ENCODE results near the gene SPDYC. TPM values are rescaled to one million over a fixed set of nuclear protein-coding genes. Genes with fewer than 3 reads are reported as not detected.

Gene SPDYC
- total RNA-seq, 1 experiment from 2014 or later, result not detected

DNA sequence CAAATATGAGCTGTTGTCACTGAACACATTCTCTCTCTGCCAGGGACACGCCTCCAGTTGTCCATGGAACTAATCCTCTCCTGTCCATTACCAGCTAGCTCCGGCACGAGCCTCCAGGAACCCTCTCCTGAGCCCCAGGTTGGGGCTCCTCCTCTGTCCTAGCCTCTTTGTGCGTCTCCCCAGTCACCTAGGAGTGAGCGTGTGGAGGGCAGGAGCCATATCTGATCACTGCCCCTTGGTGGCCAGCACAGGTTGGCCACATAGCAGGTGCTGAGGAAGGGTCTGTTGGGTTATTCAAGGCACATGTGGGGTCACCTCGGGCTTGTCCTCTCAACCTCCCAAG lies 38.2 kb upstream of the SPDYC start:
- H3K36me3 Mint-ChIP-seq (ENCODE audit: insufficient read depth, unreplicated experiment), result peaks cover 67% of the 10 kb centered on the region
- peaks cover 8% of the 10 kb centered on the region for H3K4me1 Mint-ChIP-seq (ENCODE audit: low read depth, unreplicated experiment)
- no peak overlapping the region for H3K4me3 ChIP-seq (ENCODE audit: low read depth, low read length)
- 0 out of 2 replicates have a peak, but pooled peaks cover 5% of the 10 kb centered on the region for H3K4me1 ChIP-seq
- no peak overlapping the region for H3K4me3 Mint-ChIP-seq (ENCODE audit: unreplicated experiment)
- no peaks in the 10 kb centered on the region for H3K27me3 ChIP-seq (replicated peaks; ENCODE audit: control insufficient read depth, insufficient read depth, low read length)
- no peak overlapping the region for H3K27ac Mint-ChIP-seq (ENCODE audit: unreplicated experiment)
- POLR2A ChIA-PET, result interaction anchor here (0.5 to 2.1 kb wide), 2 partner anchors 10 to 826 kb away, joined by 4 to 10 read pairs; partner anchors contain the start of genes ESRRA, FAU and MRPL49
- no peaks in the 10 kb centered on the region for H3K9me3 ChIP-seq
- CTCF ChIA-PET, result no interaction called here
- TF ChIP-seq, protein P1, sequence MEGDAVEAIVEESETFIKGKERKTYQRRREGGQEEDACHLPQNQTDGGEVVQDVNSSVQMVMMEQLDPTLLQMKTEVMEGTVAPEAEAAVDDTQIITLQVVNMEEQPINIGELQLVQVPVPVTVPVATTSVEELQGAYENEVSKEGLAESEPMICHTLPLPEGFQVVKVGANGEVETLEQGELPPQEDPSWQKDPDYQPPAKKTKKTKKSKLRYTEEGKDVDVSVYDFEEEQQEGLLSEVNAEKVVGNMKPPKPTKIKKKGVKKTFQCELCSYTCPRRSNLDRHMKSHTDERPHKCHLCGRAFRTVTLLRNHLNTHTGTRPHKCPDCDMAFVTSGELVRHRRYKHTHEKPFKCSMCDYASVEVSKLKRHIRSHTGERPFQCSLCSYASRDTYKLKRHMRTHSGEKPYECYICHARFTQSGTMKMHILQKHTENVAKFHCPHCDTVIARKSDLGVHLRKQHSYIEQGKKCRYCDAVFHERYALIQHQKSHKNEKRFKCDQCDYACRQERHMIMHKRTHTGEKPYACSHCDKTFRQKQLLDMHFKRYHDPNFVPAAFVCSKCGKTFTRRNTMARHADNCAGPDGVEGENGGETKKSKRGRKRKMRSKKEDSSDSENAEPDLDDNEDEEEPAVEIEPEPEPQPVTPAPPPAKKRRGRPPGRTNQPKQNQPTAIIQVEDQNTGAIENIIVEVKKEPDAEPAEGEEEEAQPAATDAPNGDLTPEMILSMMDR (IDR thresholded peaks at IDR 0.05; ENCODE audit: insufficient read depth in 1 of 2, low read depth in 1 of 2, low read length in 1 of 2, severe bottlenecking in 1 of 2, unreplicated experiment in 1 of 2), result no peak
- peaks cover 7% of the 10 kb centered on the region for H3K36me3 ChIP-seq (ENCODE audit: control insufficient read depth, insufficient read depth, low read length)
- no TSS peak for BruUV-seq (replicated peaks)
- intact Hi-C loops (cut with micrococcal nuclease; ENCODE audit: unreplicated experiment), result no loop called here
- no peaks in the 10 kb centered on the region for H3K27me3 Mint-ChIP-seq (ENCODE audit: insufficient read depth, unreplicated experiment)
- DNase-seq, result peak in 1 of 2 experiments; percentile 25
- H3K9me3 Mint-ChIP-seq (ENCODE audit: unreplicated experiment), result no peaks in the 10 kb centered on the region

DNA sequence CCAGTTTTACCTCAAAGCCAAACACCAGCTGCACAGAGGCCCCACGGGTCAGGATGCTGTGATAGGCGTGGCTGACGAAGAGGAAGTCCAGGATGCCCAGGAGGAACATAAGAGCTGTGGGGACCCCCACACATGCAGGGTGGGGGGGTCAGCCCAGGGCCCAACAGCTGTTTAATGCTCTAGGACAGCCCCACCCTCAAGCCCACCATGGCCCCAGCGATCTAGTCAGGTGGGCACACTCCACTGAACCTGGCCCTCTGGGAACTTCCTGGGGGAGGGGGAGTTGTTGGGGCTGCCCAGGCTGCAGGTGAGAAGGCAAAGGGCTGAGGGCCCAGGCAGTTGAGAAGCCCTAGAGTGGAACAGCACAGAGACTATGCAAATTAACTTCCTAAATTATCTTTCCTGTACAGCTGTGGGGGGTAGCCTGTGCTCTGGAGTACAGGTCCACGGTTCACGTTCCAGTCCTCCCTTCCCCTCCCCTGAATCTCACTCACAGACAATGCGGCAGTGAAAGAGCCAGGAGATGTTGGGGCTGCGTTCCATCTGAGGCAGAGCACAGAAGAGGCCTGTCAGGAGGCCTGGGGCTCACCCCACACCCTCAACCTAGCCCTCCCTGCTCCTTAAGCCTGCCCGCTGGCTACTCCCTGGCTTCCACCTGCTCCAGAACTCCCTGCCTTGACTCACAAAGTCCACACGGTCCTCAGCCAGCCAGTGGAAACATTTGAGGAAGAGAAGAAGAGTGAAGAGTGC lies 37.6 kb upstream of the SPDYC start:
- H3K4me1 Mint-ChIP-seq (ENCODE audit: low read depth, unreplicated experiment), result peaks cover 8% of the 10 kb centered on the region
- no peak overlapping the region for H3K27ac Mint-ChIP-seq (ENCODE audit: unreplicated experiment)
- Histone ChIP-seq H3K4me3 (ENCODE audit: low read depth, low read length) (no peak overlapping the region), H3K4me1 (0 out of 2 replicates have a peak, but pooled peaks cover 5% of the 10 kb centered on the region), H3K9me3 (no peaks in the 10 kb centered on the region), H3K36me3 (ENCODE audit: control insufficient read depth, insufficient read depth, low read length) (peaks cover 7% of the 10 kb centered on the region), H3K27me3 (replicated peaks; ENCODE audit: control insufficient read depth, insufficient read depth, low read length) (no peaks in the 10 kb centered on the region)
- H3K36me3 Mint-ChIP-seq (ENCODE audit: insufficient read depth, unreplicated experiment), result peaks cover 62% of the 10 kb centered on the region
- TF ChIP-seq, protein P1 (IDR thresholded peaks at IDR 0.05; ENCODE audit: insufficient read depth in 1 of 2, low read depth in 1 of 2, low read length in 1 of 2, severe bottlenecking in 1 of 2, unreplicated experiment in 1 of 2), result no peak
- no peaks in the 10 kb centered on the region for H3K27me3 Mint-ChIP-seq (ENCODE audit: insufficient read depth, unreplicated experiment)
- no peaks in the 10 kb centered on the region for H3K9me3 Mint-ChIP-seq (ENCODE audit: unreplicated experiment)
- peak overlapping the region; percentile 93 for H3K4me3 Mint-ChIP-seq (ENCODE audit: unreplicated experiment)
- DNase-seq, result no peak
- CTCF ChIA-PET, result no interaction called here
- intact Hi-C loops (cut with micrococcal nuclease; ENCODE audit: unreplicated experiment), result no loop called here
- POLR2A ChIA-PET, result interaction anchor here (0.5 to 2.1 kb wide), 2 partner anchors 10 to 827 kb away, joined by 4 to 10 read pairs; partner anchors contain the start of genes ESRRA, FAU and MRPL49
- BruUV-seq (replicated peaks), result no TSS peak

DNA sequence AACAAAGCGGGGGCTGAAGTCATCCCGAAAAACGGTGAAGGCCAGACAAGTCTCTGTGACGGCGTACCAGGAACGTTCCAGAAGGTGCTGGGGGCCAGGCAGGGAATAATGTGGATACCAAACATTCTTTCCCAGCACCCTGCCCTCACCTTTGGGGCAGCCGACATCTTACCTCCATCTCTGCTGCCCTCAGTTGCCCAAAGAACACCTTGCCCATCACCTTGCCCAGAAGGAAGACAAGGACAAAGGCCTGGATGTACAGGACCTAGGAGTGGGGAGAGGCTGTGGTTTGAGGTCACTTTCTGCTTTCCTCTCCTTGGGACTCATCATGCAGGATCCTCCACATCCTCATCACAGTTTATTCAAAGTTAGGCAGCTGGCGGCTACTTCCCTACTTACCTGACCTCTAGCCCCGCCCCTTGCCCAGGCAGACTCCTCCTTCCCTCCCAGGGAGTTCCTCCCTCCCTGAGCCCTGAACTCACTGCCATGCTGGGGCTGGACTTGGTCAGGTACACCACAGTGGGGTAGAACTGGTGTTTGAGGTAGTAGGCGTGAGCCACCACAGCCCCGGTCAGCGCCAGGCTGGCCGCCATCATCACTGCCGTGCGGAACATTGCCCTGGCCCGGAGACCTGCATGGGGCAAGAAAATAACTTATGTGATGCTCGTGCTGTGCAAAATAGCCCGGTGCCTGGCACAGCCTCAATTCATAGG lies 36.9 kb upstream of the SPDYC start:
- H3K27me3 ChIP-seq (replicated peaks; ENCODE audit: control insufficient read depth, insufficient read depth, low read length), result no peaks in the 10 kb centered on the region
- H3K36me3 Mint-ChIP-seq (ENCODE audit: insufficient read depth, unreplicated experiment), result peaks cover 54% of the 10 kb centered on the region
- intact Hi-C loops (cut with micrococcal nuclease; ENCODE audit: unreplicated experiment), result no loop called here
- CTCF ChIA-PET, result interaction anchor here (0.6 to 2.5 kb wide), 2 partner anchors 11 to 394 kb away, joined by 5 to 11 read pairs; partner anchors contain the start of genes FAU and MRPL49
- peak overlapping the region; percentile 100 for H3K27ac Mint-ChIP-seq (ENCODE audit: unreplicated experiment)
- H3K36me3 ChIP-seq (ENCODE audit: control insufficient read depth, insufficient read depth, low read length), result peaks cover 7% of the 10 kb centered on the region
- peak overlapping the region; percentile 93 for H3K4me3 Mint-ChIP-seq (ENCODE audit: unreplicated experiment)
- no peaks in the 10 kb centered on the region for H3K27me3 Mint-ChIP-seq (ENCODE audit: insufficient read depth, unreplicated experiment)
- DNase-seq, result peak; percentile 78 to 79
- TF ChIP-seq, protein P1 (IDR thresholded peaks at IDR 0.05; ENCODE audit: insufficient read depth in 1 of 2, low read depth in 1 of 2, low read length in 1 of 2, severe bottlenecking in 1 of 2, unreplicated experiment in 1 of 2), result no peak
- H3K9me3 ChIP-seq, result no peaks in the 10 kb centered on the region
- no TSS peak for BruUV-seq (replicated peaks)
- peak overlapping the region; percentile 99 for H3K4me3 ChIP-seq (ENCODE audit: low read depth, low read length)
- peaks cover 8% of the 10 kb centered on the region for H3K4me1 Mint-ChIP-seq (ENCODE audit: low read depth, unreplicated experiment)
- 0 out of 2 replicates have a peak, but pooled peaks cover 5% of the 10 kb centered on the region for H3K4me1 ChIP-seq
- H3K9me3 Mint-ChIP-seq (ENCODE audit: unreplicated experiment), result no peaks in the 10 kb centered on the region
- POLR2A ChIA-PET, result interaction anchor here (2.7 kb wide), 1 partner anchor 11 kb away, joined by 48 read pairs; the partner anchor contains the start of genes FAU and MRPL49

All from Caco-2 (cell line).